ENCODE measurements around the gene SEC14L1.

SEC14L1 gene

GRCh38 chr17:77141846-77142449 is 1.2 kb downstream of the SEC14L1 start:
- no peak for TF ChIP-seq POU2F2 (IDR thresholded peaks at IDR 0.05; ENCODE audit: low read depth, low read length)
- TF ChIP-seq POLR2A (IDR thresholded peaks at IDR 0.05; ENCODE audit: low read depth, low read length), result no peak
- no peak for TF ChIP-seq TAF1 (IDR thresholded peaks at IDR 0.05; ENCODE audit: low read depth, low read length)
- FAIRE-seq (no peak), DNase-seq (ENCODE audit: insufficient read length, low spot score) (no peak)

GRCh38 chr17:77142689-77143088 is 1.9 kb downstream of the SEC14L1 start:
- TF ChIP-seq POU2F2 (IDR thresholded peaks at IDR 0.05; ENCODE audit: low read depth, low read length), result no peak
- no peak for TF ChIP-seq POLR2AphosphoS5 (IDR thresholded peaks at IDR 0.05; ENCODE audit: low read depth, low read length)
- TF ChIP-seq SPI1 (IDR thresholded peaks at IDR 0.05; ENCODE audit: low read depth, low read length), result no peak
- no peak for TF ChIP-seq PAX5 (IDR thresholded peaks at IDR 0.05; ENCODE audit: insufficient read depth, low read length, severe bottlenecking)
- no peak for TF ChIP-seq POLR2A (IDR thresholded peaks at IDR 0.05; ENCODE audit: low read depth, low read length)
- no peak for TF ChIP-seq TAF1 (IDR thresholded peaks at IDR 0.05; ENCODE audit: low read depth, low read length)
- FAIRE-seq (peak; percentile 55), DNase-seq (ENCODE audit: insufficient read length, low spot score) (no peak)

GRCh38 chr17:77143306-77143705 is 2.5 kb downstream of the SEC14L1 start:
- peak; percentile 9 for FAIRE-seq
- DNase-seq (ENCODE audit: insufficient read length, low spot score), result no peak
- TF ChIP-seq PAX5 (IDR thresholded peaks at IDR 0.05; ENCODE audit: insufficient read depth, low read length, severe bottlenecking) (no peak), POU2F2 (IDR thresholded peaks at IDR 0.05; ENCODE audit: low read depth, low read length) (no peak), POLR2AphosphoS5 (IDR thresholded peaks at IDR 0.05; ENCODE audit: low read depth, low read length) (no peak), TAF1 (IDR thresholded peaks at IDR 0.05; ENCODE audit: low read depth, low read length) (no peak), SPI1 (IDR thresholded peaks at IDR 0.05; ENCODE audit: low read depth, low read length) (no peak), POLR2A (IDR thresholded peaks at IDR 0.05; ENCODE audit: low read depth, low read length) (no peak)

GRCh38 chr17:77144227-77144626 is 3.5 kb downstream of the SEC14L1 start:
- TF ChIP-seq POLR2AphosphoS5 (IDR thresholded peaks at IDR 0.05; ENCODE audit: low read depth, low read length) (no peak), PAX5 (IDR thresholded peaks at IDR 0.05; ENCODE audit: insufficient read depth, low read length, severe bottlenecking) (no peak), TAF1 (IDR thresholded peaks at IDR 0.05; ENCODE audit: low read depth, low read length) (no peak), SPI1 (IDR thresholded peaks at IDR 0.05; ENCODE audit: low read depth, low read length) (no peak), POU2F2 (IDR thresholded peaks at IDR 0.05; ENCODE audit: low read depth, low read length) (no peak), POLR2A (IDR thresholded peaks at IDR 0.05; ENCODE audit: low read depth, low read length) (no peak)
- DNase-seq (ENCODE audit: insufficient read length, low spot score) (no peak), FAIRE-seq (no peak)

- no peak for DNase-seq (ENCODE audit: insufficient read length, low spot score)
- FAIRE-seq, result peak; percentile 78
- TF ChIP-seq SPI1 (IDR thresholded peaks at IDR 0.05; ENCODE audit: low read depth, low read length) (no peak), PAX5 (IDR thresholded peaks at IDR 0.05; ENCODE audit: insufficient read depth, low read length, severe bottlenecking) (no peak), POU2F2 (IDR thresholded peaks at IDR 0.05; ENCODE audit: low read depth, low read length) (no peak), TAF1 (IDR thresholded peaks at IDR 0.05; ENCODE audit: low read depth, low read length) (no peak), POLR2AphosphoS5 (IDR thresholded peaks at IDR 0.05; ENCODE audit: low read depth, low read length) (no peak), POLR2A (IDR thresholded peaks at IDR 0.05; ENCODE audit: low read depth, low read length) (no peak)
These were observed 4.4 kb downstream of the SEC14L1 start for GRCh38 chr17:77145224-77145611.

GRCh38 chr17:77145612-77146245 is 5.0 kb downstream of the SEC14L1 start:
- no peak for FAIRE-seq
- no peak for DNase-seq (ENCODE audit: insufficient read length, low spot score)
- 0 out of 2 replicates have a peak, but pooled peaks have one; percentile 35 for TF ChIP-seq POLR2A (IDR thresholded peaks at IDR 0.05; ENCODE audit: low read depth, low read length)
- 0 out of 2 replicates have a peak, but pooled peaks have one; percentile 15 for TF ChIP-seq SPI1 (IDR thresholded peaks at IDR 0.05; ENCODE audit: low read depth, low read length)
- peak; percentile 45; the same call in 1 of the 2 replicates for TF ChIP-seq POLR2AphosphoS5 (IDR thresholded peaks at IDR 0.05; ENCODE audit: low read depth, low read length)
- TF ChIP-seq PAX5 (IDR thresholded peaks at IDR 0.05; ENCODE audit: insufficient read depth, low read length, severe bottlenecking), result no peak
- no peak for TF ChIP-seq POU2F2 (IDR thresholded peaks at IDR 0.05; ENCODE audit: low read depth, low read length)
- TF ChIP-seq TAF1 (IDR thresholded peaks at IDR 0.05; ENCODE audit: low read depth, low read length), result 0 out of 2 replicates have a peak, but pooled peaks have one; percentile 18

GRCh38 chr17:77146246-77146632 is 5.5 kb downstream of the SEC14L1 start:
- DNase-seq (ENCODE audit: insufficient read length, low spot score) (no peak), FAIRE-seq (no peak)
- TF ChIP-seq SPI1 (IDR thresholded peaks at IDR 0.05; ENCODE audit: low read depth, low read length), result peak; percentile 36
- TF ChIP-seq POU2F2 (IDR thresholded peaks at IDR 0.05; ENCODE audit: low read depth, low read length), result no peak
- no peak for TF ChIP-seq PAX5 (IDR thresholded peaks at IDR 0.05; ENCODE audit: insufficient read depth, low read length, severe bottlenecking)

GRCh38 chr17:77146882-77147281 is 6.1 kb downstream of the SEC14L1 start:
- TF ChIP-seq POLR2AphosphoS5 (IDR thresholded peaks at IDR 0.05; ENCODE audit: low read depth, low read length) (0 out of 2 replicates have a peak, but pooled peaks have one; percentile 35), POU2F2 (IDR thresholded peaks at IDR 0.05; ENCODE audit: low read depth, low read length) (no peak), SPI1 (IDR thresholded peaks at IDR 0.05; ENCODE audit: low read depth, low read length) (0 out of 2 replicates have a peak, but pooled peaks have one; percentile 23)
- DNase-seq (ENCODE audit: insufficient read length, low spot score) (no peak), FAIRE-seq (peak; percentile 64)

GRCh38 chr17:77147357-77147801 is 6.6 kb downstream of the SEC14L1 start:
- DNase-seq (ENCODE audit: insufficient read length, low spot score) (peak; percentile 25), FAIRE-seq (peak; percentile 57)
- TF ChIP-seq SPI1 (IDR thresholded peaks at IDR 0.05; ENCODE audit: low read depth, low read length) (no peak), TAF1 (IDR thresholded peaks at IDR 0.05; ENCODE audit: low read depth, low read length) (no peak), POU2F2 (IDR thresholded peaks at IDR 0.05; ENCODE audit: low read depth, low read length) (no peak), POLR2A (IDR thresholded peaks at IDR 0.05; ENCODE audit: low read depth, low read length) (no peak), PAX5 (IDR thresholded peaks at IDR 0.05; ENCODE audit: insufficient read depth, low read length, severe bottlenecking) (no peak), POLR2AphosphoS5 (IDR thresholded peaks at IDR 0.05; ENCODE audit: low read depth, low read length) (no peak)
